ENCODE measurements around the gene DSC2.

DNA sequence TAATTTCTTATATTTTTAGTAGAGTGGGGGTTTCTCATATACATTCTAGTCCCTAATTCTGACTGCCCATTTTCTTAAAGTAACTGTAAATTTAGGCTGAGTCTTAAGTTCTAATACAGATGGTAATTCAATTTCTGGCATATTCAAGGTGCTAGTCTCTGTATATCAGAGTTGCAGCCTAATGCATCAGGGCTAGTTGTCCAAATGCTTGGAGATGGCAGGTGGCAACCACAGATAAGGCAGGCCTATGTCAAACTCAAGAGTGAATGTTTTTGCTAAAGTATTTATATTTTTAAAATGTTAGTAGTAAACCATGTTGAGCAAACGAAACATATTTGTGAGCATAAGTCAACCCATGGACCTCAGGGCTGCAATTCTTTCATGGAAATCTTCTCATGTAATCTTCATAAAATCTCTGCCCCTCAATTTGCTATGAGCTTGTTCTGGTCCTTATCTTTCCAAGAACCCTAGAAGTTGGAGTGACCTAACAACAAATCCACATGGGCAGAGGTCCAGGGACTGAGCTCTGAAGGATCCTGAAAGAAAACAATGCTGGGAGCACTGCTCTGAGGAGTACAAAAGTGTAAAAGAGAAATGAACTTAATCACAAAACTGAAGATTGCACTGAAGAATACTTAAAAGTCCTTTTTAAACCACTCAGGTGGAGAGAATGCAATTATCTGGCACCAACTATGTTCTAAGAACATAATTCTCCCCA, 27.3 kb upstream of the DSC2 start:
- TF ChIP-seq, protein P1, sequence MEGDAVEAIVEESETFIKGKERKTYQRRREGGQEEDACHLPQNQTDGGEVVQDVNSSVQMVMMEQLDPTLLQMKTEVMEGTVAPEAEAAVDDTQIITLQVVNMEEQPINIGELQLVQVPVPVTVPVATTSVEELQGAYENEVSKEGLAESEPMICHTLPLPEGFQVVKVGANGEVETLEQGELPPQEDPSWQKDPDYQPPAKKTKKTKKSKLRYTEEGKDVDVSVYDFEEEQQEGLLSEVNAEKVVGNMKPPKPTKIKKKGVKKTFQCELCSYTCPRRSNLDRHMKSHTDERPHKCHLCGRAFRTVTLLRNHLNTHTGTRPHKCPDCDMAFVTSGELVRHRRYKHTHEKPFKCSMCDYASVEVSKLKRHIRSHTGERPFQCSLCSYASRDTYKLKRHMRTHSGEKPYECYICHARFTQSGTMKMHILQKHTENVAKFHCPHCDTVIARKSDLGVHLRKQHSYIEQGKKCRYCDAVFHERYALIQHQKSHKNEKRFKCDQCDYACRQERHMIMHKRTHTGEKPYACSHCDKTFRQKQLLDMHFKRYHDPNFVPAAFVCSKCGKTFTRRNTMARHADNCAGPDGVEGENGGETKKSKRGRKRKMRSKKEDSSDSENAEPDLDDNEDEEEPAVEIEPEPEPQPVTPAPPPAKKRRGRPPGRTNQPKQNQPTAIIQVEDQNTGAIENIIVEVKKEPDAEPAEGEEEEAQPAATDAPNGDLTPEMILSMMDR (IDR thresholded peaks at IDR 0.05), result no peak
- no peak for TF ChIP-seq POLR2AphosphoS5 (IDR thresholded peaks at IDR 0.05; ENCODE audit: low read depth, low read length)
